GM19043 (cell line): Measurements from ENCODE around the gene MLLT6.

Experiments
- ATAC-seq: cut with Tn5 transposase; IDR thresholded peaks from one replicate; pipeline ENCODE4 v1.9.1; 2021; ENCODE audit warnings: low read depth; ENCODE audit not compliant: unreplicated experiment

The MLLT6 gene

GRCh38 chr17:38674749-38675615, 30.1 kb upstream of the MLLT6 start, which contains the start of gene EPOP:
EPOP (minus strand) TSS chr17:38674957; CDS start chr17:38674495, 462 bp downstream.
- peak; percentile 41 for ATAC-seq

- no peak for ATAC-seq
Observed at GRCh38 chr17:38676706-38677504, 28.2 kb upstream of the MLLT6 start.

GRCh38 chr17:38677819-38678218, 27.3 kb upstream of the MLLT6 start:
- no peak for ATAC-seq

GRCh38 chr17:38681096-38681495, 24.0 kb upstream of the MLLT6 start:
- ATAC-seq = no peak

- no peak for ATAC-seq
Observed at GRCh38 chr17:38685491-38685890, 19.6 kb upstream of the MLLT6 start.

- no peak for ATAC-seq
Observed at GRCh38 chr17:38687286-38687685, 17.8 kb upstream of the MLLT6 start.

GRCh38 chr17:38690386-38690785, 14.7 kb upstream of the MLLT6 start:
- no peak for ATAC-seq

- no peak for ATAC-seq
Observed at GRCh38 chr17:38691154-38691553, 13.9 kb upstream of the MLLT6 start.

GRCh38 chr17:38693700-38694329, 11.3 kb upstream of the MLLT6 start:
- ATAC-seq = no peak

GRCh38 chr17:38697061-38697820, 7.8 kb upstream of the MLLT6 start:
- ATAC-seq = no peak

GRCh38 chr17:38698760-38699159, 6.3 kb upstream of the MLLT6 start:
- no peak for ATAC-seq

- ATAC-seq = no peak
Observed at GRCh38 chr17:38701504-38702165, 3.4 kb upstream of the MLLT6 start.

GRCh38 chr17:38702166-38702915, 2.7 kb upstream of the MLLT6 start:
- ATAC-seq = no peak

GRCh38 chr17:38702916-38703741, 1.9 kb upstream of the MLLT6 start:
- no peak for ATAC-seq

- ATAC-seq = no peak
Observed at GRCh38 chr17:38703742-38704605, 1.1 kb upstream of the MLLT6 start.

- ATAC-seq = no peak
Observed at GRCh38 chr17:38705523-38705802, 390 bp downstream of the MLLT6 start.

- no peak for ATAC-seq
Observed at GRCh38 chr17:38705803-38706504, 881 bp downstream of the MLLT6 start.
